ENCODE results near the gene TTI1. TPM values are rescaled to one million over a fixed set of nuclear protein-coding genes. Genes with fewer than 3 reads are reported as not detected.

The TTI1 gene
- total and polyA plus RNA-seq, 5 experiments from 2014 or later, result 10.0 to 27.1 (median 15.3) TPM

- Mint-ChIP-seq H3K4me3 (no peak overlapping the region), H3K9me3 (peaks cover 0 to 8% (median 4%) of the 10 kb centered on the region in 9 donors), H3K27ac (no peak overlapping the region), H3K36me3 (peaks cover 0 to 6% (median 6%) of the 10 kb centered on the region in 3 donors), H3K4me1 (peaks cover 0 to 1% (median 0%) of the 10 kb centered on the region in 4 donors), H3K27me3 (peaks cover 0 to 8% (median 3%) of the 10 kb centered on the region in 5 donors)
- ATAC-seq, result no peak
- peak in 1 of 10 donors; percentile 7 for DNase-seq
- POLR2A ChIA-PET, result no interaction called here
Measured at GRCh38 chr20:37943501-37944455, 89.5 kb downstream of the TTI1 start.

GRCh38 chr20:37943033-37943432, 90.2 kb downstream of the TTI1 start:
- Mint-ChIP-seq H3K36me3 (peaks cover 0 to 5% (median 5%) of the 10 kb centered on the region in 3 donors), H3K4me1 (peaks cover 0 to 1% (median 0%) of the 10 kb centered on the region in 4 donors), H3K9me3 (peaks cover 0 to 8% (median 2%) of the 10 kb centered on the region in 9 donors), H3K27me3 (peaks cover 0 to 8% (median 1%) of the 10 kb centered on the region in 5 donors), H3K27ac (no peak overlapping the region), H3K4me3 (no peak overlapping the region)
- DNase-seq (peak in 1 of 10 donors; percentile 10), ATAC-seq (no peak)
- POLR2A ChIA-PET, result no interaction called here

- no peak overlapping the region for H3K27ac Mint-ChIP-seq
- no peak for DNase-seq
- no peaks in the 10 kb centered on the region for H3K36me3 Mint-ChIP-seq
- POLR2A ChIA-PET, result no interaction called here
- no peaks in the 10 kb centered on the region for H3K9me3 Mint-ChIP-seq
- H3K4me1 Mint-ChIP-seq, result no peaks in the 10 kb centered on the region
- ATAC-seq, result no peak
- H3K4me3 Mint-ChIP-seq, result no peak overlapping the region
- H3K27me3 Mint-ChIP-seq, result peaks cover 0 to 7% (median 0%) of the 10 kb centered on the region in 5 donors
Measured at GRCh38 chr20:37941992-37942391, 91.3 kb downstream of the TTI1 start.

- no peak for DNase-seq
- POLR2A ChIA-PET, result no interaction called here
- H3K27me3 Mint-ChIP-seq, result peaks cover 0 to 4% (median 0%) of the 10 kb centered on the region in 5 donors
- no peaks in the 10 kb centered on the region for H3K36me3 Mint-ChIP-seq
- no peaks in the 10 kb centered on the region for H3K9me3 Mint-ChIP-seq
- H3K4me1 Mint-ChIP-seq, result no peaks in the 10 kb centered on the region
- no peak for ATAC-seq
- no peak overlapping the region for H3K4me3 Mint-ChIP-seq
- no peak overlapping the region for H3K27ac Mint-ChIP-seq
Measured at GRCh38 chr20:37941332-37941731, 91.9 kb downstream of the TTI1 start.

- Mint-ChIP-seq H3K9me3 (no peaks in the 10 kb centered on the region), H3K4me3 (no peak overlapping the region), H3K4me1 (no peaks in the 10 kb centered on the region), H3K36me3 (no peaks in the 10 kb centered on the region), H3K27ac (no peak overlapping the region), H3K27me3 (peaks cover 0 to 4% (median 0%) of the 10 kb centered on the region in 5 donors)
- ATAC-seq (no peak), DNase-seq (no peak)
- POLR2A ChIA-PET, result no interaction called here
Measured at GRCh38 chr20:37940858-37941257, 92.4 kb downstream of the TTI1 start.

- POLR2A ChIA-PET, result no interaction called here
- DNase-seq, result no peak
- H3K27ac Mint-ChIP-seq, result no peak overlapping the region
- H3K4me1 Mint-ChIP-seq, result no peaks in the 10 kb centered on the region
- no peaks in the 10 kb centered on the region for H3K36me3 Mint-ChIP-seq
- H3K27me3 Mint-ChIP-seq, result peaks cover 0 to 4% (median 0%) of the 10 kb centered on the region in 5 donors
- no peaks in the 10 kb centered on the region for H3K9me3 Mint-ChIP-seq
- ATAC-seq, result no peak
- no peak overlapping the region for H3K4me3 Mint-ChIP-seq
Measured at GRCh38 chr20:37939701-37940560, 93.3 kb downstream of the TTI1 start.

- POLR2A ChIA-PET, result no interaction called here
- DNase-seq (no peak), ATAC-seq (no peak)
- Mint-ChIP-seq H3K9me3 (no peaks in the 10 kb centered on the region), H3K4me3 (no peak overlapping the region), H3K4me1 (no peaks in the 10 kb centered on the region), H3K27me3 (peaks cover 0 to 4% (median 0%) of the 10 kb centered on the region in 5 donors), H3K27ac (no peak overlapping the region), H3K36me3 (no peaks in the 10 kb centered on the region)
Measured at GRCh38 chr20:37938954-37939353, 94.3 kb downstream of the TTI1 start.

GRCh38 chr20:37938181-37938750, 95.0 kb downstream of the TTI1 start:
- Mint-ChIP-seq H3K27me3 (peaks cover 0 to 4% (median 0%) of the 10 kb centered on the region in 5 donors), H3K9me3 (no peaks in the 10 kb centered on the region), H3K4me3 (no peak overlapping the region), H3K27ac (no peak overlapping the region), H3K36me3 (no peaks in the 10 kb centered on the region), H3K4me1 (peaks cover 0 to 2% (median 0%) of the 10 kb centered on the region in 4 donors)
- ATAC-seq, result no peak
- POLR2A ChIA-PET, result no interaction called here
- no peak for DNase-seq

GRCh38 chr20:37937686-37938085, 95.6 kb downstream of the TTI1 start:
- DNase-seq (no peak), ATAC-seq (no peak)
- Mint-ChIP-seq H3K27me3 (peaks cover 0 to 5% (median 0%) of the 10 kb centered on the region in 5 donors), H3K4me1 (peaks cover 0 to 2% (median 0%) of the 10 kb centered on the region in 4 donors), H3K27ac (no peak overlapping the region), H3K4me3 (no peak overlapping the region), H3K9me3 (no peaks in the 10 kb centered on the region), H3K36me3 (no peaks in the 10 kb centered on the region)
- POLR2A ChIA-PET, result no interaction called here

- no peaks in the 10 kb centered on the region for H3K36me3 Mint-ChIP-seq
- no peaks in the 10 kb centered on the region for H3K9me3 Mint-ChIP-seq
- POLR2A ChIA-PET, result no interaction called here
- ATAC-seq (no peak), DNase-seq (no peak)
- peaks cover 0 to 2% (median 0%) of the 10 kb centered on the region in 4 donors for H3K4me1 Mint-ChIP-seq
- peaks cover 0 to 9% (median 4%) of the 10 kb centered on the region in 5 donors for H3K27me3 Mint-ChIP-seq
- H3K4me3 Mint-ChIP-seq, result no peak overlapping the region
- H3K27ac Mint-ChIP-seq, result no peak overlapping the region
Measured at GRCh38 chr20:37936451-37936850, 96.8 kb downstream of the TTI1 start.

- H3K9me3 Mint-ChIP-seq, result no peaks in the 10 kb centered on the region
Measured at GRCh38 chr20:37936041-37936440, 97.2 kb downstream of the TTI1 start.

GRCh38 chr20:37935435-37935834, 97.8 kb downstream of the TTI1 start:
- H3K36me3 Mint-ChIP-seq, result no peaks in the 10 kb centered on the region
- H3K9me3 Mint-ChIP-seq, result no peaks in the 10 kb centered on the region
- peaks cover 3 to 10% (median 6%) of the 10 kb centered on the region in 5 donors for H3K27me3 Mint-ChIP-seq
- peaks cover 0 to 3% (median 0%) of the 10 kb centered on the region in 4 donors for H3K4me1 Mint-ChIP-seq
- ATAC-seq (no peak), DNase-seq (no peak)
- no peak overlapping the region for H3K27ac Mint-ChIP-seq
- POLR2A ChIA-PET, result no interaction called here
- no peak overlapping the region for H3K4me3 Mint-ChIP-seq

More at GRCh38 chr20:37936041-37936440, 97.2 kb downstream of the TTI1 start:
- Mint-ChIP-seq H3K27me3 (peaks cover 0 to 9% (median 4%) of the 10 kb centered on the region in 5 donors), H3K4me3 (no peak overlapping the region), H3K4me1 (peaks cover 0 to 2% (median 0%) of the 10 kb centered on the region in 4 donors), H3K36me3 (no peaks in the 10 kb centered on the region), H3K27ac (no peak overlapping the region)
- POLR2A ChIA-PET, result no interaction called here
- DNase-seq (no peak), ATAC-seq (no peak)

Measured in naive thymus-derived CD8-positive, alpha-beta T cell (primary cell).